Activated CD8-positive, alpha-beta memory T cell treated with anti-CD3 and anti-CD28 coated beads, Interleukin-2, amount 50 U/mL, for 24 hours (primary cell): ENCODE results near the gene CECR2.

Source experiments
- DNase-seq: peaks from one replicate; pipeline ENCODE4 v3.0.0-alpha.2; 2020; ENCODE audit errors: extremely low read depth

Gene CECR2

GRCh38 chr22:17368144-17368543 is 1.1 kb upstream of the CECR2 start:
- DNase-seq = no peak

- no peak for DNase-seq
These were observed 464 bp upstream of the CECR2 start for GRCh38 chr22:17368554-17369438.

- no peak for DNase-seq
These were observed 936 bp downstream of the CECR2 start for GRCh38 chr22:17370026-17370765.

GRCh38 chr22:17370766-17371432 is 1.6 kb downstream of the CECR2 start:
- no peak for DNase-seq

- no peak for DNase-seq
These were observed 2.2 kb downstream of the CECR2 start for GRCh38 chr22:17371448-17371847.

- DNase-seq = no peak
These were observed 4.6 kb downstream of the CECR2 start for GRCh38 chr22:17373855-17374254.

GRCh38 chr22:17375914-17376614 is 6.8 kb downstream of the CECR2 start:
- DNase-seq = no peak

GRCh38 chr22:17376950-17377349 is 7.7 kb downstream of the CECR2 start:
- DNase-seq = no peak

GRCh38 chr22:17379944-17380343 is 10.7 kb downstream of the CECR2 start:
- no peak for DNase-seq

GRCh38 chr22:17380359-17381087 is 11.3 kb downstream of the CECR2 start:
- DNase-seq = no peak

- no peak for DNase-seq
These were observed 12.1 kb downstream of the CECR2 start for GRCh38 chr22:17381192-17381913.

- DNase-seq = no peak
These were observed 15.5 kb downstream of the CECR2 start for GRCh38 chr22:17384612-17385330.

GRCh38 chr22:17387356-17387755 is 18.1 kb downstream of the CECR2 start:
- no peak for DNase-seq

- no peak for DNase-seq
These were observed 19.0 kb downstream of the CECR2 start for GRCh38 chr22:17388235-17388634.

GRCh38 chr22:17390087-17390486 is 20.8 kb downstream of the CECR2 start:
- DNase-seq = no peak

GRCh38 chr22:17396516-17396915 is 27.3 kb downstream of the CECR2 start:
- DNase-seq = no peak

- no peak for DNase-seq
These were observed 28.7 kb downstream of the CECR2 start for GRCh38 chr22:17397756-17398547.

- DNase-seq = no peak
These were observed 31.0 kb downstream of the CECR2 start for GRCh38 chr22:17400305-17400704.

- no peak for DNase-seq
These were observed 32.5 kb downstream of the CECR2 start for GRCh38 chr22:17401728-17402127.
